Left forelimb (tissue), 1 donor: ENCODE data around the gene ATF7IP.

Experiments
- DNase-seq: peaks from one replicate; pipeline ENCODE4 v3.0.0-alpha.2; 2018; ENCODE audit warnings: low spot score

The ATF7IP gene

GRCh38 chr12:14410841-14411569 lies 45.5 kb downstream of the ATF7IP start:
- no peak for DNase-seq

- DNase-seq = no peak
Observed at GRCh38 chr12:14416658-14417057, 51.2 kb downstream of the ATF7IP start.

GRCh38 chr12:14417715-14418114 lies 52.2 kb downstream of the ATF7IP start:
- DNase-seq = no peak

GRCh38 chr12:14418451-14418890 lies 53.0 kb downstream of the ATF7IP start:
- no peak for DNase-seq

- DNase-seq = no peak
Observed at GRCh38 chr12:14422516-14423230, 57.2 kb downstream of the ATF7IP start.

- no peak for DNase-seq
Observed at GRCh38 chr12:14424545-14424944, 59.1 kb downstream of the ATF7IP start.

- no peak for DNase-seq
Observed at GRCh38 chr12:14426792-14427191, 61.3 kb downstream of the ATF7IP start.

GRCh38 chr12:14427929-14428328 lies 62.4 kb downstream of the ATF7IP start:
- no peak for DNase-seq

GRCh38 chr12:14430394-14430986 lies 65.0 kb downstream of the ATF7IP start:
- DNase-seq = no peak

- no peak for DNase-seq
Observed at GRCh38 chr12:14431975-14432374, 66.5 kb downstream of the ATF7IP start.

- no peak for DNase-seq
Observed at GRCh38 chr12:14435627-14436026, 70.1 kb downstream of the ATF7IP start.

- DNase-seq = no peak
Observed at GRCh38 chr12:14442221-14442881, 76.9 kb downstream of the ATF7IP start.

- no peak for DNase-seq
Observed at GRCh38 chr12:14443531-14443930, 78.0 kb downstream of the ATF7IP start.

- no peak for DNase-seq
Observed at GRCh38 chr12:14450479-14450878, 85.0 kb downstream of the ATF7IP start.

- DNase-seq = no peak
Observed at GRCh38 chr12:14452336-14452735, 86.9 kb downstream of the ATF7IP start.

- DNase-seq = no peak
Observed at GRCh38 chr12:14452865-14453264, 87.4 kb downstream of the ATF7IP start.

- no peak for DNase-seq
Observed at GRCh38 chr12:14454098-14454907, 88.8 kb downstream of the ATF7IP start.

GRCh38 chr12:14460212-14460841 lies 94.8 kb downstream of the ATF7IP start:
- no peak for DNase-seq

- DNase-seq = no peak
Observed at GRCh38 chr12:14471497-14471896, 106.0 kb downstream of the ATF7IP start.

GRCh38 chr12:14473707-14474287 lies 108.3 kb downstream of the ATF7IP start:
- no peak for DNase-seq

GRCh38 chr12:14479004-14479403 lies 113.5 kb downstream of the ATF7IP start:
- no peak for DNase-seq
